A673 (cell line): Measurements from ENCODE around the gene KCND2.

ENCODE experiments used
- CTCF ChIP-seq: fragments of 300-800, 200-600 bp; sonication (generic); conservative IDR thresholded peaks from 2 replicates; pipeline ENCODE4 v1.5.1; 2017; ENCODE audit warnings: low read depth, mild to moderate bottlenecking, antibody characterized with exemption, low read length, moderate library complexity, mixed read lengths
- EZH2 ChIP-seq: fragments of 200-600 bp; sonication (generic); IDR thresholded peaks from 2 replicates; pipeline ENCODE4 v1.6.1; 2017; ENCODE audit warnings: borderline replicate concordance, low read depth, mild to moderate bottlenecking, mixed read lengths, antibody characterized with exemption, low read length; ENCODE audit not compliant: poor library complexity, severe bottlenecking

DNA sequence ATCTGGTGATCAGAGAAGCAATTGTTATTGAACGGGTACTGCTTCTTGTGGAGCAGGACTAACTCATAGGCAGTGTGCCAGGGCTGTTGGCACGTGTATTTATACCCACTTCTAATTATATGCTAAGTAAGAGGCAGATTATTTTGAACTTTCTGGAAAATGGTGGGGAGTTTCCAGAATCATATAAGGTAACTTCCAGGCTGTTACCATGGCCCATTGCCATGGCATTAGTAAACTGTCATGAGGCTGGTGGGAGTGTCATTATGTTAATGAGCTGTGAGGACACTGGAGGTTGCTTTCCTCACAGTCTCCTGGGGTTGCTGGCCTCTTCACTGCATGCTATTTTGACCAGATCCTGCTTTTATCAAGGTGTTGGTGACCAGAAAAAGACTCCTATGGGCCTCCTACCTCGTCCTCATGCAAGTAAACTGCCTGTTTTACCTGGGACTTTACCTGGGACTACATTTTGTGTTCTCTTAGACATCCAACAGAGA, 122.6 kb downstream of the KCND2 start:
- TF ChIP-seq EZH2 (no peak), CTCF (no peak)
